Right atrium auricular region (tissue), 2 donors: ENCODE data around the gene NCKAP5. TPM values are rescaled to one million over a fixed set of nuclear protein-coding genes. Genes with fewer than 3 reads are reported as not detected.

ENCODE experiments used
- DNase-seq: peaks from one replicate; pipeline ENCODE4 v3.0.0-alpha.2; 2019; ENCODE audit warnings: low spot score
- H3K27ac ChIP-seq, 2 donors: fragments of 200-600 bp; sonication (generic); 1 replicate in 1 of 2; 2 replicates in 1 of 2; pipeline ENCODE4 v1.5.1; 2016 to 2019
- H3K27me3 ChIP-seq, 2 donors: fragments of 200-600 bp; sonication (generic); one replicate each; pipeline versions ENCODE4 v1.5.1 to v1.6.0; 2017 to 2019
- H3K36me3 ChIP-seq: fragments of 200-600 bp; sonication (generic); one replicate; pipeline ENCODE4 v1.5.1; 2016
- H3K4me1 ChIP-seq, 2 donors: fragments of 200-600 bp; sonication (generic); one replicate each; pipeline versions ENCODE4 v1.5.1 to v1.6.0; 2017 to 2019
- H3K4me3 ChIP-seq, 2 donors: fragments of 200-600 bp; sonication (generic); 1 replicate in 1 of 2; 2 replicates in 1 of 2; pipeline ENCODE4 v1.5.1; 2017 to 2019; ENCODE audit warnings: mild to moderate bottlenecking in 1 of 2, moderate library complexity in 1 of 2
- H3K9me3 ChIP-seq, 2 donors: fragments of 200-600 bp; sonication (generic); one replicate each; pipeline ENCODE4 v1.5.1; 2019
- total RNA-seq, 2 donors: library from RNA; depleted of rRNA; stranded (reverse); fragments of >200 nt; gene quantifications; one replicate each; pipeline ENCODE4 v1.1.0, GENCODE V29; 2016
- TF ChIP-seq, protein P1 (sequence below), 2 donors: fragments of 200-600 bp; sonication (generic); IDR thresholded peaks; one replicate each; pipeline ENCODE4 v1.5.1; 2019; ENCODE audit warnings: antibody characterized with exemption in 2 of 2

The NCKAP5 gene
- total RNA-seq, 2 donors from 2014 or later: 3.6 to 5.4 TPM

DNA sequence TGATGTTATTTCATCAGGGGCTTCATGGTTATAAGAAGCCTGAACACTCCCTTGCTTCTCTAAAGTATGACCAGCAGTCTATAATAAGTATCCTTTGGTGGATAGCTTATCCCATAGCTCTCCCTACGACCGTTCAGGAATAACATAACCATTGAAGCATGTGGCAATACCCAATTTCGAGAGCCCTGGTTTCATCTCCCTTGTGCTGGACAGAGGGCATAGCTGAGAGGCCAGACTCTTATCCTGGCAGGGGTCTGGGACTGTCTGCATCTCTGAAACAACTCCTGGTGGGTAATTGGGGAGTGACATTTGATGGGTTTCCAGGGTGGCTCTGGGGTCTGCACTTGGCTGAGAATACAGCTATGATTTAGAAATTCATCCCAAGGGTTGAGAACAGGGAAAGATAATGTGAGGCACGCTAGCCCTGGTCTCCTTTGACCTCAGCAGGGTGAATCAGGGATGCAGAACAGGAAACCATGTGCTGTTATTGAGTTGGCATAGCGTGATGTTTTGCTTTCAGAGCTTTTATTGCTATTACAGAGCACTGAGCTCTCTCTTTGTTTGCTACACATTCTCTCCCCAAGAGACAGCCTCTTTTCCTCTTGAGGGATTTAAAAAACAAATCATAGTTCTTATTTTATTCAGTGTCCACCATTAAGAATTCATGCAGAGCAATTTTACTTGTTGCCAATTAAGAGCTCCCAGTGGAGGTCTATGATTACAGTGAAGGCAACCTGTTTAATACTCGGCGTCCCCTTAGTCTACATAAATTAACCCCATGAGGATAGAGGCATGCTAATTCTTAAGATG lies 274.5 kb downstream of the NCKAP5 start:
- Histone ChIP-seq H3K9me3 (no peaks in the 10 kb centered on the region), H3K27ac (no peak overlapping the region), H3K36me3 (no peaks in the 10 kb centered on the region), H3K4me1 (no peaks in the 10 kb centered on the region), H3K27me3 (no peaks in the 10 kb centered on the region), H3K4me3 (no peak overlapping the region)
- no peak for DNase-seq
- TF ChIP-seq, protein P1, sequence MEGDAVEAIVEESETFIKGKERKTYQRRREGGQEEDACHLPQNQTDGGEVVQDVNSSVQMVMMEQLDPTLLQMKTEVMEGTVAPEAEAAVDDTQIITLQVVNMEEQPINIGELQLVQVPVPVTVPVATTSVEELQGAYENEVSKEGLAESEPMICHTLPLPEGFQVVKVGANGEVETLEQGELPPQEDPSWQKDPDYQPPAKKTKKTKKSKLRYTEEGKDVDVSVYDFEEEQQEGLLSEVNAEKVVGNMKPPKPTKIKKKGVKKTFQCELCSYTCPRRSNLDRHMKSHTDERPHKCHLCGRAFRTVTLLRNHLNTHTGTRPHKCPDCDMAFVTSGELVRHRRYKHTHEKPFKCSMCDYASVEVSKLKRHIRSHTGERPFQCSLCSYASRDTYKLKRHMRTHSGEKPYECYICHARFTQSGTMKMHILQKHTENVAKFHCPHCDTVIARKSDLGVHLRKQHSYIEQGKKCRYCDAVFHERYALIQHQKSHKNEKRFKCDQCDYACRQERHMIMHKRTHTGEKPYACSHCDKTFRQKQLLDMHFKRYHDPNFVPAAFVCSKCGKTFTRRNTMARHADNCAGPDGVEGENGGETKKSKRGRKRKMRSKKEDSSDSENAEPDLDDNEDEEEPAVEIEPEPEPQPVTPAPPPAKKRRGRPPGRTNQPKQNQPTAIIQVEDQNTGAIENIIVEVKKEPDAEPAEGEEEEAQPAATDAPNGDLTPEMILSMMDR (IDR thresholded peaks at IDR 0.05): no peak

DNA sequence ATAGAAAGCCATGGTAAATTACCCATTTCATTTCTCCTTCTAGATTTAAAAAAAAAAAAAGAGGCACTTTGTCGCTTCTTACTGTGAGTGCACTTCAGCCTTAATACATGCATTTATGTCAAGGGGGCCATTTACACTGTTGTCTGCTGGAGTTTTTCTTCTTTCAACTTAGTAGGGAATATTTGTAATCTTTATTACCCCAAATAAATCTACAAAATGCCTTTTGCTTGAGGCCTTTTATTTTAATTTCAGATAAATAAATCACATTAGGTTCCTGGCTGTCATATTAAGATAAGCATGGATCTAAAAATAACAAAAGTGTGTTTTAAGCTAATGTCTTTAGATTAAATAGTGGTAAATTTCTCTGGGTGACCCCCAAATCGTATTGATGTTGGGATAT lies 276.0 kb downstream of the NCKAP5 start:
- Histone ChIP-seq H3K27me3 (no peaks in the 10 kb centered on the region), H3K4me1 (no peaks in the 10 kb centered on the region), H3K4me3 (no peak overlapping the region), H3K36me3 (no peaks in the 10 kb centered on the region), H3K9me3 (no peaks in the 10 kb centered on the region), H3K27ac (no peak overlapping the region)
- no peak for DNase-seq
- TF ChIP-seq, protein P1 (IDR thresholded peaks at IDR 0.05): no peak

DNA sequence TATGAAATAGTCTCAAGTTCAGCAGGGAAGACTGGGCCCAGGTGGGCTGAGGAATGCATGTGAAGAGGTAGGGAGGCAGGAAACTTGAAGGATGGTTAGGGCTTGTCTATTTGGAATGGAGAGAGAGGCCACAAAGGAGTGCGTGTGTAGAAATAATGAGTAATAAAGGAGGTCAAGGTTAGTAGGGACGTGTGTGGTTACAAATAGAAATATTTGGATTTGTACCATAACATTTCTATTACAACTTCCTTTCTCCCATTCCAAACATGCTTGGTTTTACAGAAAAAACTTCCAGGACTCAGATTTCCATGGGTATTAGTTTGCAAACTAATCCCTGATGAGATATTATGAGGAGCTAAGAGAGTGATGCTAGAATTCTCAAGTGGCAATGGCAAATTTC lies 280.6 kb downstream of the NCKAP5 start:
- H3K27me3 ChIP-seq: no peaks in the 10 kb centered on the region
- H3K9me3 ChIP-seq: no peaks in the 10 kb centered on the region
- no peaks in the 10 kb centered on the region for H3K4me1 ChIP-seq
- DNase-seq: no peak
- TF ChIP-seq, protein P1 (IDR thresholded peaks at IDR 0.05): no peak
- H3K4me3 ChIP-seq: no peak overlapping the region
- no peaks in the 10 kb centered on the region for H3K36me3 ChIP-seq
- no peak overlapping the region for H3K27ac ChIP-seq

DNA sequence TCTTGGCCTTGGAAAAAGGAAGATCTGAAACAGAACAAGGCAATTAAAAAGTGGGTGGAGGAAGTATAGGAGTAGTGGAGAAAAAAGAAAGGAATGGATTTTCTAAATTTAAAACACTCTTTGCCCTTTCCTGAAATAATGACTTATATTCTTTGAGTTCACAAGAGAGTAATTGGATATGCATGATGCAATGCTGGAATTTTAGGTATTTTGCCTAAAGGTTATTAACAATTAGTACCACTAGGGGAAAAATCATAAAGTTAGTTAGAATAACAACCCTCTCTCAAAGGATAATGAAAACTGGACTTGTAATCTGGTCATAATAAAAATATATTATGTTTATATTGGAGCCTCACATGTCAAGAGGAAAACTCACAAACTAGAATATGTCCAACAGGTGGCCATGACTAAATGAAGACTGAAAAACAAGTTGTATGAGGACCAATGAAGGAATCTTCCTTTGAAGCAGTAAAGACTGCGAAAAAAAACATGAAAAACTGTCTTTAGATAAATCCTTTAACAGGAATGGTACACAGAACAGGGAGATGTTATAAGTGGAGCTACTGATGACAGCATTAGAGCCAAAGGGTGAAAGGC lies 281.8 kb downstream of the NCKAP5 start:
- TF ChIP-seq, protein P1 (IDR thresholded peaks at IDR 0.05): peak in 1 of 2 donors; percentile 26

DNA sequence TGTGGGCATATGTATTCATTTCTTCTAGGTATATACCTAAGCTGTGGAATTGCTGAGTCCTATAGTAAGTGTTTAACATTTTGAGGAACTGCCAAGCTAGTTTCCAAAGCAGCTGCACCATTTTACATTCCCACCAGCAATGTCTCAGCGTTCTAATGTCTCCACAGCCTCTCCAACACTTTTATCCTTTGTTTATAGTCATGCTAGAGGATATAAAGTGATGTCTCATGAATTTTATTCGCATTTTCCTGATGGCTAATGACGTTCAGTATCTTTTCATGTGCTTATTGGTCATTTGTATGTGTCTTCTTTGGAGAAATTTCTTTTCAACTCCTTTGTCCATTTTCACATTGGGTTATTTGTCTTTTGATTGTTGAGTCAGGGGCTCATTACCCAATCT lies 295.2 kb downstream of the NCKAP5 start:
- Histone ChIP-seq H3K4me1 (no peaks in the 10 kb centered on the region), H3K27me3 (no peaks in the 10 kb centered on the region), H3K36me3 (no peaks in the 10 kb centered on the region), H3K4me3 (no peak overlapping the region), H3K9me3 (peaks cover 0 to 2% of the 10 kb centered on the region in 2 donors), H3K27ac (no peak overlapping the region)
- TF ChIP-seq, protein P1 (IDR thresholded peaks at IDR 0.05): no peak
- DNase-seq: no peak

More for the DNA sequence above, 281.8 kb downstream of the NCKAP5 start:
- no peak for DNase-seq
- Histone ChIP-seq H3K27ac (no peak overlapping the region), H3K4me1 (no peaks in the 10 kb centered on the region), H3K4me3 (no peak overlapping the region), H3K9me3 (no peaks in the 10 kb centered on the region), H3K36me3 (no peaks in the 10 kb centered on the region), H3K27me3 (no peaks in the 10 kb centered on the region)
